Neuronal stem cell (in vitro differentiated cells): ENCODE data around the gene KCNK18.

Experiments
- DNase-seq: peaks from one replicate; pipeline ENCODE4 v3.0.0-alpha.2; 2013; ENCODE audit warnings: low spot score
- H2AFZ ChIP-seq: one replicate; pipeline ENCODE4 v1.6.1; 2013; ENCODE audit warnings: mild to moderate bottlenecking, low read length, inconsistent platforms
- H2AK5ac ChIP-seq: 2 replicates; pipeline ENCODE4 v1.6.1; 2013; ENCODE audit warnings: low read depth, mild to moderate bottlenecking, inconsistent platforms, low read length, moderate library complexity, mixed read lengths
- H2BK120ac ChIP-seq: 2 replicates; pipeline ENCODE4 v1.6.1; 2013; ENCODE audit warnings: low read depth, mild to moderate bottlenecking, inconsistent platforms, low read length, moderate library complexity, mixed read lengths
- H2BK12ac ChIP-seq: one replicate; pipeline ENCODE4 v1.6.1; 2013; ENCODE audit warnings: low read length, inconsistent platforms
- H2BK15ac ChIP-seq: 2 replicates; pipeline ENCODE4 v1.6.1; 2013; ENCODE audit warnings: mild to moderate bottlenecking, low read length, inconsistent platforms, mixed read lengths
- H2BK5ac ChIP-seq: one replicate; pipeline ENCODE4 v1.6.1; 2013; ENCODE audit warnings: inconsistent platforms, mild to moderate bottlenecking, low read length, moderate library complexity
- H3K14ac ChIP-seq: one replicate; pipeline ENCODE4 v1.6.1; 2013; ENCODE audit warnings: low read length, inconsistent platforms
- H3K18ac ChIP-seq: 2 replicates; pipeline ENCODE4 v1.6.1; 2013; ENCODE audit warnings: low read length, inconsistent platforms
- H3K23ac ChIP-seq: 2 replicates; pipeline ENCODE4 v1.6.1; 2013; ENCODE audit warnings: low read depth, mild to moderate bottlenecking, mixed read lengths, low read length, inconsistent platforms; ENCODE audit not compliant: poor library complexity
- H3K27ac ChIP-seq: replicated peaks from 3 replicates; pipeline ENCODE4 v1.5.1; 2013; ENCODE audit warnings: low read length, inconsistent platforms
- H3K27me3 ChIP-seq, 3 experiments: 2 replicates each; pipeline ENCODE4 v1.6.1; 2013; ENCODE audit warnings: low read length in 3 of 3, mild to moderate bottlenecking in 2 of 3, inconsistent platforms in 1 of 3, low read depth in 1 of 3, mixed read lengths in 1 of 3, moderate library complexity in 1 of 3; ENCODE audit not compliant: control insufficient read depth in 3 of 3, insufficient read depth in 3 of 3
- H3K36me3 ChIP-seq, 2 donors: replicated peaks in 1 of 2; 2 replicates each; pipeline ENCODE4 v1.6.1; 2013; ENCODE audit warnings: low read length in 2 of 2; ENCODE audit not compliant: control insufficient read depth in 2 of 2, insufficient read depth in 2 of 2
- H3K4ac ChIP-seq: 2 replicates; pipeline ENCODE4 v1.6.1; 2013; ENCODE audit warnings: inconsistent platforms, mild to moderate bottlenecking, low read length, moderate library complexity
- H3K4me1 ChIP-seq, 2 donors: 1 replicate in 1 of 2; 2 replicates in 1 of 2; pipeline ENCODE4 v1.6.1; 2013; ENCODE audit warnings: low read length in 2 of 2, low read depth in 1 of 2; ENCODE audit not compliant: control insufficient read depth in 2 of 2, insufficient read depth in 1 of 2
- H3K4me2 ChIP-seq: one replicate; pipeline ENCODE4 v1.6.1; 2013; ENCODE audit warnings: mild to moderate bottlenecking, low read length, inconsistent platforms; ENCODE audit not compliant: insufficient read depth, poor library complexity, severe bottlenecking
- H3K4me3 ChIP-seq, 2 donors: 2 replicates each; pipeline ENCODE4 v1.5.1; 2013; ENCODE audit warnings: low read length in 2 of 2, mild to moderate bottlenecking in 2 of 2, inconsistent platforms in 1 of 2, moderate library complexity in 1 of 2
- H3K79me1 ChIP-seq: one replicate; pipeline ENCODE4 v1.6.1; 2013; ENCODE audit warnings: low read depth, mild to moderate bottlenecking, inconsistent platforms, low read length, moderate library complexity
- H3K9ac ChIP-seq: one replicate; pipeline ENCODE4 v1.6.1; 2013; ENCODE audit warnings: mild to moderate bottlenecking, low read depth, low read length, inconsistent platforms; ENCODE audit not compliant: poor library complexity
- H3K9me3 ChIP-seq, 2 donors: replicated peaks in 1 of 2; 2 replicates each; pipeline versions ENCODE3 to v1.6.1; 2013; ENCODE audit warnings: low read length in 2 of 2, mild to moderate bottlenecking in 2 of 2, inconsistent platforms in 1 of 2, low read depth in 1 of 2, mixed read lengths in 1 of 2, moderate library complexity in 1 of 2; ENCODE audit not compliant: control insufficient read depth in 2 of 2, insufficient read depth in 1 of 2
- H4K8ac ChIP-seq: one replicate; pipeline ENCODE4 v1.6.1; 2013; ENCODE audit warnings: low read depth, mild to moderate bottlenecking, inconsistent platforms, low read length, moderate library complexity
- H4K91ac ChIP-seq: one replicate; pipeline ENCODE4 v1.6.1; 2013; ENCODE audit warnings: low read length, low read depth, mild to moderate bottlenecking, inconsistent platforms; ENCODE audit not compliant: poor library complexity
- WGBS, 2 donors: extraction: QIAGEN DNeasy Blood & Tissue Kit; methylation state at CpG; one replicate each; pipeline ENCODE4 v1.1.7; 2013; ENCODE audit warnings: missing lambda C conversion rate in 2 of 2, mixed read lengths in 1 of 2; ENCODE audit not compliant: insufficient read length in 2 of 2, insufficient replicate concordance in 1 of 2; ENCODE audit errors: extremely low coverage in 2 of 2; 5-methylcytosine and 5-hydroxymethylcytosine counted together

The KCNK18 gene

GRCh38 chr10:117237401-117237991 lies 40.2 kb downstream of the KCNK18 start:
- H3K14ac ChIP-seq: no peak overlapping the region
- no peak overlapping the region for H4K8ac ChIP-seq
- no peak overlapping the region for H2BK5ac ChIP-seq
- H3K36me3 ChIP-seq: no peaks in the 10 kb centered on the region
- no peak overlapping the region for H3K4me3 ChIP-seq
- DNase-seq: no peak
- no peak overlapping the region for H3K23ac ChIP-seq
- no peak overlapping the region for H2AFZ ChIP-seq
- no peak overlapping the region for H4K91ac ChIP-seq
- H2BK15ac ChIP-seq: no peak overlapping the region
- no peak overlapping the region for H3K27ac ChIP-seq
- no peak overlapping the region for H2BK12ac ChIP-seq
- no peak overlapping the region for H3K4me2 ChIP-seq
- no peak overlapping the region for H2BK120ac ChIP-seq
- H3K4ac ChIP-seq: no peak overlapping the region
- no CpG with 5 or more reads among the region's 5 CpGs for WGBS, 2 donors
- H2AK5ac ChIP-seq: no peak overlapping the region
- H3K79me1 ChIP-seq: no peaks in the 10 kb centered on the region
- H3K18ac ChIP-seq: no peak overlapping the region
- H3K27me3 ChIP-seq: peaks cover 0 to 91% (median 24%) of the 10 kb centered on the region in 3 experiments
- no peaks in the 10 kb centered on the region for H3K9me3 ChIP-seq
- H3K9ac ChIP-seq: no peak overlapping the region
- no peaks in the 10 kb centered on the region for H3K4me1 ChIP-seq

GRCh38 chr10:117239051-117239450 lies 41.8 kb downstream of the KCNK18 start:
- Histone ChIP-seq H3K4me3 (no peak overlapping the region), H4K8ac (no peak overlapping the region), H2AK5ac (no peak overlapping the region), H2BK5ac (no peak overlapping the region), H3K9ac (no peak overlapping the region), H3K14ac (no peak overlapping the region), H3K79me1 (no peaks in the 10 kb centered on the region), H3K4ac (no peak overlapping the region), H3K27me3 (peaks cover 0 to 97% (median 25%) of the 10 kb centered on the region in 3 experiments), H3K18ac (no peak overlapping the region), H2AFZ (no peak overlapping the region), H3K4me2 (no peak overlapping the region), H2BK12ac (no peak overlapping the region), H3K27ac (no peak overlapping the region), H3K9me3 (peaks cover 0 to 1% of the 10 kb centered on the region in 2 donors), H2BK120ac (no peak overlapping the region), H3K4me1 (no peaks in the 10 kb centered on the region), H3K23ac (no peak overlapping the region), H4K91ac (no peak overlapping the region), H3K36me3 (no peaks in the 10 kb centered on the region), H2BK15ac (no peak overlapping the region)
- WGBS, 2 donors: no CpG with 5 or more reads among the region's 8 CpGs
- no peak for DNase-seq

- H2BK12ac ChIP-seq: no peak overlapping the region
- peak overlapping the region; percentile 85 for H2AFZ ChIP-seq
- H3K4ac ChIP-seq: no peak overlapping the region
- no peak overlapping the region for H3K9ac ChIP-seq
- H3K27ac ChIP-seq: no peak overlapping the region
- no peaks in the 10 kb centered on the region for H3K79me1 ChIP-seq
- H3K4me1 ChIP-seq: no peaks in the 10 kb centered on the region
- peak overlapping the region; percentile 5 for H3K18ac ChIP-seq
- DNase-seq: no peak
- peak overlapping the region; percentile 2 for H2BK5ac ChIP-seq
- peak overlapping the region; percentile 51 for H2BK120ac ChIP-seq
- peak overlapping the region; percentile 30 for H2AK5ac ChIP-seq
- H3K23ac ChIP-seq: no peak overlapping the region
- H3K27me3 ChIP-seq: peaks cover 0 to 97% (median 25%) of the 10 kb centered on the region in 3 experiments
- peaks cover 0 to 2% of the 10 kb centered on the region in 2 donors for H3K9me3 ChIP-seq
- peak overlapping the region; percentile 30 for H2BK15ac ChIP-seq
- peak overlapping the region; percentile 58 for H3K4me2 ChIP-seq
- no peaks in the 10 kb centered on the region for H3K36me3 ChIP-seq
- H4K8ac ChIP-seq: no peak overlapping the region
- H4K91ac ChIP-seq: no peak overlapping the region
- H3K4me3 ChIP-seq: no peak overlapping the region
- H3K14ac ChIP-seq: no peak overlapping the region
- WGBS, 2 donors: no CpG with 5 or more reads among the region's 15 CpGs
Measured at GRCh38 chr10:117239721-117240620, 42.7 kb downstream of the KCNK18 start.
